NCI-H2196 (cell line): ENCODE data around the gene DCX.
"Not testable (repeated sequence)": the region's sequence is repeated elsewhere in the genome, so short reads cannot be mapped to it uniquely, and the experiment has no call there.

Source experiments
- DNase-seq: peaks from one replicate; lab custom pipeline; 2025; ENCODE audit not compliant: unreplicated experiment; lab: John Stamatoyannopoulos, UW

The DCX gene

DNA sequence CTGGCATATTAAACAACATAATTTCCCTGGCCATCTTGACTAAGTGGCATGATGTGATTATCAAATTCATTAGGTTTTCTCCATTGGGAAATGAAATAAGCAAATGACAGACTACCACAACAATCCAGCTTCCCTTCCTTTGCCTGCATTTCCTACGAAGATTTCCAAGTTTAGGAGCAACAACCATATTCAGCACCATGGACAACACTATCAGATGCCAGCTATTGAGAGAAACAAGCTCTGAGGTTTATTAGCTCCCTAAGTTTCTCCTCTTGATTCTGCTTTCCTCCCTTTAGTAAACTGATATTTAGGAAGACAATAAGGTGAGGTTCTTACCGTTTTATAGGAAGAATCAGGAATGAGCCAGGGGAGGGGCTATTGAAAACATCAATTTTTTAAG, 36.2 kb downstream of the DCX start:
- no peak for DNase-seq

DNA sequence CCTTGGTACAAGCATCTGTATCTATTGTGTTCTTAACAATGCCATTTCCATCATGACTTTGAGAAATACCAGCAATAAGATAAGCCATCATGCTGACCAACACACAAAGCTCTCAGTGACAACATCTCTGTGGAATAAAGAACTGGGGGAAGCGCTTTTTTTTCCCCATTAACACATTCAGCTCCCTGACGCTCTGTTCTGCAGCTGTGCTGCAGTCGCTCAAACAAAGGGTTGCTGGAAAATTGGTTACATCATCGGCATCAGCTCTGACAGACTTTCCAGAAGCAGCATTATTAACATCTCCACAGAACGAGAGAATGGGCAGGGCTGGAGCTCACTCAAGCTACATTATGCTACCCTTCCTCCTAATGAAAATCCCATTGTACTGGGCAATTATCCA, 39.9 kb downstream of the DCX start:
- DNase-seq, result no peak

DNA sequence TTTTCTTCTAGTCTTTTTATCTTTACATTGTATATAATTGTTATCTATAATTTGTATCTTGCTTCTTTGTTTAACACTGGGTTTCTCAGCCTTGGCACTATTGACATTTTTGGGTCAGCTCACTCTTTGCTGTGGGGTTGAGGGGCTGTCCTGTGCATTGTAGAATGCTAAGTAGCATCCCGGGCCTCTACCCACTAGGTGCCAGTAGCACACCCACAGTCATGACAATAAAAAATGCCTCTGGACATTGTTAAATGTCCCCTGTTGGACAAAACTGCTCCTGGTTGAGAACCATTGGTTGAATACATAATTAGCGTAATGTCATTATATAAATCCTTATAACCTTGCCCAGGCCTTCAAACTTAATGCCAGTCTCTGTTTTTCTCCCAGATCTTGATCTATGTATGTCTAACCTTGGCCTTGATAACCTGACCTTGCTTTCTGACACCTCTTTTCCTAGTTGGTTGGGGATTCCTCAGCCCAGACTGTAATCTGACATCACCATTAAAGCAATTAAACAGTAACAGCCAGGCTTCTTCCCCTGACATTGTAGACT, 46.1 kb downstream of the DCX start:
- no peak for DNase-seq

DNA sequence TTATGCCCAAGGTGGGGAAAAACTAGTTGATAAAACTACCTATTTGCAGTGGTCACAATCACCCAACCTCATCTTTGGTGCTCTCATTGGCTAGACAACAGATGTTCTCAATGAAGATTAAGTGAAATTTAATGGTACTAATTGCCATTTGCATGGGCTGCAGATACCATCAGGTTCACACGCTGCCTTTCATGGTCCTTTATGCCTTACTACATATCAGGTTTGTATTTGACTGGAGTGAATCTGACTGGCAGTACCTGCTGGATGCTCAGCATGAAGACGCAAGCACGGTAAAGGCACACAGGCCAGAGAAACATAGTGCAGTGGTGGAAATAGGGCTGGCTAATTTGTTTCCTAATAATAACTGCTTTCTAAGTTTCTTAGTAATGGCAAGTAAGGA, 48.3 kb downstream of the DCX start:
- DNase-seq, result no peak

DNA sequence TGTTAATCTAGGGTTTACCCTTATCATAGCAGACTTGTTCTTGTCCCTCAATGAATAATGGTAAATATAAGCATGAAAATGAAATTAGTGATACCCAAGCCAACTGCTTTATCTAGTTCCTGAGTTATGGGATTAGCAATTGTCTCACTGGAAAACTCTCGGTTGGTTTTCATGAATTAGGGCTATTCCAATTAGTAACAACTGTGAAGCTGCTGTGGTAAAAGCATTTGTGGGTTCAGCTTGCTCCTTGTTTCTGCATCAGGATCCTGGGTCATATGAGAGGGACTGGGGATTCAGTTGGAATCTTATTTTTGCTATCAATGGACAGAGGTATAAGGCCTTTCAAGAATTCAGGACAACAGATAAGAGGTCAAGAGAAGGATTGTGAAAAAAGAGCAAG, 50.2 kb downstream of the DCX start:
- no peak for DNase-seq

DNA sequence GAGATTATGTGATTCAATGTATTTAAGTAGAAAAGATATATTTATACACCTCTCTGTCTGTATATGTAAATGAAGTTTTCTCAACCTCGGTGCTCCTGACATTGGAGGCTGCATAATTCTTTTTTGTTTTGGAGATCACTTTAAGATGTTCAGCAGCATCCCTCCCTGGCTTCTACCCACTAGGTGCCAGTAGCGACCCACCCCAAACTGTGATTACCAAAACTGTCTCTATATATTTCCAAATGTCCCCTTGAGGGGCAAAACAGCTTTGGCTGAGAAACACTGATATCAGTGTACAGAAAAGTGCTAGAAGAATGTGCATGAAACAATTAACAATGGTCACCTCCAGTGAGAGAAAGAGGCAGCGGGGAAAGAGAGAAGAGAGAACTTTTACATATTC, 51.2 kb downstream of the DCX start:
- DNase-seq, result no peak

DNA sequence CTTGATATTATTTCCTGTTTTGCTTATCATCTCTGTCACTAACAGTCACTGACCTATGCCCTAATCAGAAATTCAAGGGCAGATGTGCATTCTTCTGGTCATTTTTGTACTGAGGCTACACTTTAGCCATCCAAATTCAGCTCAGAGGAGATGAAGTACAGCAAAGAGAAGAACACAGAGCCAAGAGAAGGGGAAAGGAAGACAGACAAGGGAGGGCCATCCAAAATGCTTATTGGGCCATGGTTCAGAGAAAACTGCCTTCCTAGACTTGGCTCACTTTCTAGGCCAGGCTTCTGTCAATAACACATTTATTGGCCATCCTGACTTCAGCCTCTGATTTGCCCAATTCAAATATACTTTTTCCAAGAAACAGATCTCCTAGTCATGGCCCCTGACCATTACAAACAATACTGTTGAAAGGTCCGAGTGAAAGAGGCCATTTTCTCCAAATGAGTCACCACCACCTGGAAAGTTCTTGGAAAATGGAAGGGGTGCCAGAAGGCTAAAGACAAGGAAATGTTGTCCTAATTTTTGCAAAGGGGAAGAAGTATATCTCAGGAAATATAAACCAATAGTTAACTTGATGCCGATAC, 56.4 kb downstream of the DCX start:
- no peak for DNase-seq

DNA sequence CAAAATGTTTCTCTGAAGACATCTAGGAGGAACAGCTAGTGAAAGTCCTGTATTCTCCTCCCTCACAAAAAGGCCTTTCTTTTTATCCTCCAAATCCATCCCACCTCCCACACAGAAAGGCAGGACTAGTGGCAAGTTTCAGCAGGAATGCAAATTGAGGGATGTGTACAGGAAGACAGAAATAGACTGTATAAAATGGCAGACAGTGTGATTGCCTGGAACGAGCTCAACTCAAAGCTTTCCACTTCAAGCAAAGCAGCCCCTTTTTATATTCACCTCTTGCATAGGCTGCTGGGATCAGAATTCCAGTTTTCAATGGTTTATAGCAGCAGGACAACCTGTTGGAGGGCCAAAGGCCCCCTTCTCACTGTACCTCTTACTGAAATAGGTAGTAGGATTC, 57.5 kb downstream of the DCX start:
- DNase-seq, result no peak

DNA sequence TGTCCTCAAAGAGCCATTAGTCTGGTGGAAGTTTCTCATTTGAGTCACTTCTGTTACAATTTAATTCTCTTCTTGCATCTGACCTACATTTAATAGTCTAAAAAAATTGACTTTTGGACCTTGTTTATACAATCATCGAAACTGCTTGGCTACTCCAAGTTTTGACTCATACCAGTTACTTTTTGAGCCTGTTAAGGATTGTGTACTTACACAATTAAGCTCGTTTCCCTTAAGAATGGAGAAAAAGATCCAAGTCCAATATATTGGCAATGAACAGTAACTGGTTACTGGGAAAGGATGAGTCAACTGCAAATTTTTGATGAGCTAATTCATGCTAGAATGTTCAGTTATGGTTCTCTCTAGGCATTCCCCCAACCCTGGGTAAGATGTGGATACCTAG, 58.2 kb downstream of the DCX start:
- DNase-seq, result no peak

DNA sequence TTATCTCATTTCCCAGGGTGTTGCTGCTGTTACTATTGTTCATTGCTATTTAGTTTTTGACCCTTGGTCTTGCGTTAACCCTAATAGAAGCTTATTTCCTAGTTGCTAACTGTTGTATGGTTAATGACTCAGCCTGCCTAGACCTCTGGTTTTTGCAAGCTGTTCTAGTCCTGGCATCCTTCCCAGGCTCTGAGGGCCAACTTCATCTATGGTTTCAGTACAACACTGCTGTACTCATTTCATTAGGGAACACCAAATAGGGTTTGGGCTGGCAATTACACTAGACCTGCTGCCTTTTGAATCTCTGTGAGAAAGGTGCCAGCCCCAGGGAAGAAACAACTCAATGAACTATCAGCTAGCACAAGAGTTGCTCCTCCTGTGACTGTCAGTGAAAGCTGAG, 59.6 kb downstream of the DCX start:
- no peak for DNase-seq

DNA sequence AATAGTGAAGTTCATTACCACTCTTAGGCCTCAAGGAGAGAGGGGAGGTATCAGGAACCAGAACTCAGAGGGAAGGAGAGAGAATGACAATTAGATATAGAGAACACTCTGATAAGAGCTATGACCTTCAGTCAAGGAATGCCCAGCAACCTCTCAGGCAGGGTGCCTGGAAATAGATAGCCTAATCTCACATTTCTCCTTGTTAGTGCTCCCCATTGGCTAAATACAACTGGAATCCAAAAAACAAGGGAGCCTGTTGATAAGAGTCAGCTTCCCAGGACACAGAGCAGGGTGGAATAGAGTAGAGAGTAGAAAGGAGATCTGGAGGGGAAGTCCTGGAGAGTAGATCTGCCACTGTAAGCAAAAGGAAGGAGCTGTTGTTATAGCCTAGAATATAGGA, 62.1 kb downstream of the DCX start:
- DNase-seq, result no peak

DNA sequence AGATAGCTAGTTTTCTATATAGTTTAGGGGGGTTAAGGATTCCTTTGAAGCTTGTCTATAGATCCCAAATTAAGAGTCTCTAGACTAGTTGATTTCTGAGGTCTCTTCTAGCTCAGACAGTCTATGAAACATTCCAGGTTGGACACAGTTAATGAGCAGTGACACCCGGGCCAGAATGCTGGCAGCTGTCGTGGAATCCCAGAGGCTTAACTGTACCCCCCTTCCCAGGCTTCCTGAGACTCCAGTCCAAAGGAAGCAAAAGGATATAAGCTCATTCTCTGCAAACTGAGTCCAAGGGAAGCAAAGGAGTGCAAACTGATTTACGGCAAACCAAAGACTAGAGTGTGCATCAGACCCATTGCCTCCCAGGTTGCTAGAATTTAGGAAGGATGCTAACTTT, 62.9 kb downstream of the DCX start:
- no peak for DNase-seq

DNA sequence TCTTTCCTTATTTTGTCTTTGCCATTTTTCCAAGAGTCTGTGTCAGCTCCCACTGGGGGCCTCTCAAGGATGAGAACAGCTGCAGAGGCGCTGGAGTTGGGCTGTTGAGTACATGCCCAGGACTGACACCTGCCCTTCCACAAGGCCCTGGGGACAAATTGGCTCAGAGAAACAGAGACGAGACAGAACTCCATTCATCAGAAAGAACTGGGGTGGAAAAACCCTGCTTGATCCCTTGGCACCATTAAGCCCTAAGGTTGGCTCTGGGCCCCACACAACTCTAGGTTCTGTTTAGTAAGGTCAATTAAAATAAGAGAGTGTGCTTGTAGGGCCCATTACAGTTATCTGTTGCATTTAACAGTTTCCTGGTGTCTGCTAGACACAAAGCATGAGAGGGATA, 63.6 kb downstream of the DCX start:
- no peak for DNase-seq

DNA sequence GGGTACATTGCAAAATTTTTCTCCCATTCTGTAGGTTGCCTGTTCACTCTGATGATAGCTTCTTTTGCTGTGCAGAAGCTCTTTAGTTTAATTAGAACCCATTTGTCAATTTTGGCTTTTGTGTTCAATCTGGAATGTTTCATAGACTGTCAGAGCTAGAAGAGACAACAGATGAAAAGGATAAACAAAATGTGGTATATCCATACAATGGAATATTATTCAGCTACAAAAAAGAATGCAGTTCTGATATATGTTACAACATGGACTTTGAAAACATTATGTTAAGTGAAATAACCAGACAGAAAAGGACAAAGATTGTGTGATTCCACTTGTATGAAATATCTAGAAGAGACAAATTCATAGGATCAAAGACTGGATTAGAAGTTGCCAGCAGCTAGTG, 65.8 kb downstream of the DCX start:
- DNase-seq, result not testable (repeated sequence)

DNA sequence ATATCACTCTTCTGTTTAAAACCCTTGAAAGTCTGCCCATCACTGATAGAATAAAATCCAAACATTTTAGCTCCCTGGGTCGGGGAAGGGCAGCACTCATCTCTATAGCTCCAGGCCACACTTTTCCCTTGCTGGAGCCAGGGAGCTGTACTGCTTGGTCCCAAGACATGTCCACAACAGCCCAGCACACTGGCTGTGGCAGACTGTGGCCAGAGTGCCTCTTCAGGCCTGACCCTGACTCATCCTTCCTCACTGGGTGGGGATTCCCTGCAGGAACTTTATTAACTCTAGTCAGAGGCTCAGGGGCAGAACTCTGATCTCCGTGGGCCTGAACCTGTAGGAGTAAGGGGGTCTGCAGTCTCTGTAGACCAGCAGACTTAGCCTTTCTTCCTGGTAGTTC, 71.9 kb downstream of the DCX start:
- no peak for DNase-seq

DNA sequence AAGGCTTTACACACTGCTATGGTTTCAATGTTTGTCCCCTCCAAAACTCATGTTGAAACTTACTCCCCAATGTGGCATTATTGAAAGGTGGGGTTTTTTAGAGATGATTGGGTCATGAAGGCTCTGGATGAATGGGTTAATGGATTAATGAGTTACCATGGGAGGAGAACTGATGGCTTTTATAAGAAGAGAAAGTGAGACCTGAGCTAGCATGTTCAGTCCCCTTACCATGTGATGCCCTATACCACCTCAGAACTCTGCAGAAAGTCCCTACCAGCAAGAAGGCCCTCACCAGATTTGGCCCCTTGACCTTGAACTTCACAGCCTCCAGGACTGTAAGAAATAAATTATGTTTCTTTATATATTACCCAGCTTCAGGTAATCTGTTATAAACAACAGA, 72.8 kb downstream of the DCX start:
- DNase-seq, result no peak

DNA sequence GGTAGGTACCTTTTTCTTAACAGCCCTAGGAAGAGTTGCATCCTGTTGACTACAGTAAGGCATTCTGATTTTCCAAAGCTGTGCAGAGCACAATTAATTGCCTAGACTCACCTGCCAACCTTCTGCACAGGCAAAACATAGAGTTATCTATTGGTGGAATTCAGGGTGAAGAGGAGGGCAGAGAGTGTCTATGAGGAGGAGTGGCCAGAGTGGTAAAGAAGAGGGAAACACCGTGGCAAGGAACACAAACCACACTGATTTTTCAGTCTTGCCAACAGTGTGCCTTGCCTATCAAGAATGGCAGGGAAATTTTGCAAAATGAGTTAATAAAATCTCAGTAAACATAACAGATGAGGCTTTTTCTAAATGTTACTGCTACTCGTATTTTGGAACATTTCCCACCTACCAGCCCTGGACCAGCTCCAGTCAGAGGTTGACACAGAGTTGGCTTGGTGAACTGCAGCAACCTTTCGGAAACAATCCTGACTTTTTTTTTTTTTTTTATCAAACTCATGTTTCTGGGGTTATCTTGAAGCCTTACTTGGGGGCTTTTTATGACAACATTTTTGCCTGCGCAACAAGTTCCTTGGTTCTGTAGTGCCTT, 73.8 kb downstream of the DCX start:
- no peak for DNase-seq

DNA sequence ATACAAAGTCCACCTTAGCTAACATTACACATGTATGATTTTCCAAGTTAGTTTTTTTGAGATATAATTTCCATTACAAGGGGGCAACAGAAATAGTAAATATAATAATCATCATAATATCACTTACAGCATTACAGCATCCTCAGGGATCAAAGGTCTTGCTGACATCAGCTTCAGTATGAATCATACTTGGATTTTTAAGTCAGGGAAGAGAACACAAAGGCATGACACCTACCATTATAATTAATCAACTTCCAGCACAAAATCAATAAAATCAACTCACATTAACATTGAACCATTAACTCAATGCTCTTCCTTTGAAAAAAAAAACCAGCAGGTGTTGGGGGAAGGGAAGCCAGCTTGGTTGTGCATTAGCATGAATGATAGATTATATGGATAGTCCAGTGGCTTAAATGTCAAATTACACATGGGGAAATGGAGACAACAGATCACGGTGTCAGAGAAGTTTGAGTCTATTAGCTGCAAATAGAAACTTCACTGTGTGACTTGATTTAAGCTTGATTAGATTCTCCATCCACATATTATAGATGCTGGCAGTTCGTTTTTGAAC, 74.8 kb downstream of the DCX start:
- no peak for DNase-seq

DNA sequence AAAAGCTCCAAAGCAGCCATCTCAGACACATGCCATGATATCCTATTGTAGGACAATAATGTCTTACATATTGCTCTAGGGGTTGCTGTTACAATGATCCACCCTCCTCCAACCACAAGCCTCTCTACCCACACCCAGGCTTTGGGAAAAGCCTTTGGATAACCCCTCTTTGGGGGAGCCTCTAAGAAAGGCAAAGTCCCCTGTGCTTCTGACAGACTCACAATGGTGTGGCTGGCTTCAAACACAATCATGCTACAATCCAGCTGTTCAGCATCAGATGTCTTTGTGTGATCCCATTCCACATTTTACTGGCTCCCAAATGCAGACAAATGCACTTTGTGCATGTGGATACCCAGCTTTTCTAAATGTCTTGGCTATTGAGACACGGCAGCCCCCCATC, 75.9 kb downstream of the DCX start:
- no peak for DNase-seq

DNA sequence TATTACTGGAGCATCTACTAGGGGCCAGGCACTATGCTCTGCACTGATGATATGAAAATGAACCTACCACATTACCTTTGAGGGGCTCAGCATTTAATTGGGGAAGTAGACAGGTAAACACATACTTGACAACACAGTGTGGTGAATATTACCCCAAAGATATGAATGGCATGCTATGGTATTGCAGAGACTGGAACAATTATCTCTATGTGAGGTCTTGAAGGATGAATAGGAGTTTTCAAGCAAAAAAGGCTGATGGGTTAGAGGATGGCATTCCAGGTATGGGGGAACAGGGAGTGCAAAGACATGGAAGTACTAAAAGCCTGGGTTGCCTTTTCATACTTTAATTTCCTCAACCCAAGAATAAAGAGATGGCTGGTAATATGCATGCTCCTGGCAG, 82.6 kb downstream of the DCX start:
- DNase-seq, result no peak

DNA sequence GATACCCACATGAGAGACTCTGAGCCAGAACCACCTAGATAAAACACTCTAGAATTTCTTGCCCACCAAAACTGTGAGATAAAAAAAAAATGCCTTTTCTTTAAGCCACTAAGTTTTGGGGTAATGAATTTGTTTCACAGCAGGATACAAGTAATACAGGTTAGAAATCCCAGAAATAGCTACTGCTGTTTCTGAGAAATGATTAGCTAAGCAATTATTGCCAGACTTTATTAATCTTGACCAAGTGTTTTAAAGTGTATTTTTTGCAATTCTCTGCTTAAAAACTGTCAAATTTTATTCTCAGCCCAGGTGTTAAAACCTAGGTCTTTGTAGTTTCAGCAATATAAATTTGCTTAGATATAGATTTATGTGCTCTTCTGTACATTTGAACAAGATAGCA, 83.1 kb downstream of the DCX start:
- DNase-seq, result no peak

DNA sequence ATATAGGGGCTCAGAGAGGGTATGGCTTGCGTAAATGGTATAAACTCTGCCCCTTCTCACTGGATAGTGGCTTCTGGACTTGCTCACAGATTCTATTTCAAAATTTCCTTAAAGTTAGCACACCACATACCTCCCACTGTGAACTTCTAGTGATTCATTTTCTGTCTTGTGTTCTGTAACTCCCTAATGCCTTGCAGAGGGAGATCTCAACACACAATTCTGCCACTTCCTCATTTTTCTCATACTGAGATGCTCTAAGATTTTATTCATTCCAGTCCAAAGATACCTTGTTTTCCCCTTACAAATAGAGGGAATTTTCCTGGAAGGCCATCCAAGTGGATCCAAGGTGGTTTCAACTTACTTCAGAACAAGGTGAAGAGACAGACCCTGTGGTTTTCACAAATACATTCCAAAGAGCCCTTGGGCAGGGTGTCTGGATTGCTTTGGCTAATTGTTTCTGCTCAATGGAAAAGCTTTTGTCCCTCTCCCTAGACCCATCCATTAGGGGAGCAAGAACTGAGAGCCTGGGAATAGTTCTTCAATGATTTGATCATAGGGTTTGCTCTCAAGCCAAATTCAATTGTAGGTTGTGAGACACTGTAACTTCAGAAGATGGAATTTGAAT, 89.6 kb downstream of the DCX start:
- DNase-seq, result no peak
